RWPE1 (cell line): ENCODE measurements around the gene MARCHF9.

ENCODE experiments used
- CTCF ChIA-PET: fragments of 350-600 bp; sonication (Branson Sonifier 250); formaldehyde crosslinking; extraction: SDS; loops from one replicate; lab custom pipeline; 2021; lab: Yijun Ruan, JAX
- POLR2A ChIA-PET: fragments of 400-600 bp; formaldehyde crosslinking; extraction: SDS; loops from one replicate; lab custom pipeline; 2020; ENCODE audit warnings: antibody characterized with exemption; ENCODE audit not compliant: low non-redundant PET; lab: Yijun Ruan, JAX
- DNase-seq: peaks from one replicate; pipeline ENCODE4 v3.0.0; 2012; ENCODE audit warnings: low spot score
- H3K27ac ChIP-seq: fragments of 450-650 bp; 2 replicates; pipeline ENCODE4 v1.5.1; 2017
- TF ChIP-seq, protein P1 (sequence below): fragments of 450-650 bp; conservative IDR thresholded peaks from 2 replicates; pipeline ENCODE4 v1.5.1; 2017; ENCODE audit warnings: low read depth, mild to moderate bottlenecking

Gene MARCHF9

DNA sequence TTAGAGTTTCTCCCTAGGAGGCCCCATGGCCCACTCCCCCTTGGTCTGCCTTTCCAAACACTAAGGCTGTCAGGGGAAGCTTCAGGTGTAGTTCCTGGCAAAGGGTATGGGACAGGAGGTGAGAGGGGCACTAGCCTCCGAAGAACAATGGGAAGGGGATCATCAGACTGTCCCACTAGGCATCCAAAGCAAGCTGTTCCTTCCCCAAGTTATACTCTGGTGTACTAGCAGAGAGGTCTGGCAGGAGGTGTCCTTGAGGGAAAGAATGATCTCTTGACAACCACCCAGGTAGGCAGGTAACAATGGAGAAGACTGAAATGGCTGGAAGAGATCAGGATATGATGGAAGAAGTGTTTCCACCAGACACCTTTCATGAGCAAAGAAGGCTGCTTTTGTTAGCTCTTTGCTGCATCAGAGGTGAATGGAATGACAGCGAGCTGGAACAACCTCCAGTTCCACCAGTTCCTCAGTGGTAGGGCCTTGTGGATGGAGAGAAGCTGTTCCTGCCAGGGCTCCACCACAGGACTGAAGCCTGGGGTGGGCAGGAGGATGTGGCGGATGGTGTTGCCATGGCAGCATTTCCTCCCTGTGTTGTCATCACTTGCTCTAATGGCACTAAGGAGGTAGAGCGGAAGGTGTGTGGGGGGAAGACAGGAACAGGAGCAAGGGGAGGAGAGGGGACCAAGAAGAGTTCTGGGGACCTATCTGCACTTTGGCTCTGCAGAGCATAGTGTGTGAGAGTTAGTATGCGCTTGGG is 14.1 kb upstream of the MARCHF9 start:
- CTCF ChIA-PET, result interaction anchor here (0.5 to 0.7 kb wide), 4 partner anchors 14 to 55 kb away, joined by 3 read pairs; no protein-coding TSS in a partner anchor
- no peak overlapping the region for H3K27ac ChIP-seq
- no peak for DNase-seq
- TF ChIP-seq, protein P1, sequence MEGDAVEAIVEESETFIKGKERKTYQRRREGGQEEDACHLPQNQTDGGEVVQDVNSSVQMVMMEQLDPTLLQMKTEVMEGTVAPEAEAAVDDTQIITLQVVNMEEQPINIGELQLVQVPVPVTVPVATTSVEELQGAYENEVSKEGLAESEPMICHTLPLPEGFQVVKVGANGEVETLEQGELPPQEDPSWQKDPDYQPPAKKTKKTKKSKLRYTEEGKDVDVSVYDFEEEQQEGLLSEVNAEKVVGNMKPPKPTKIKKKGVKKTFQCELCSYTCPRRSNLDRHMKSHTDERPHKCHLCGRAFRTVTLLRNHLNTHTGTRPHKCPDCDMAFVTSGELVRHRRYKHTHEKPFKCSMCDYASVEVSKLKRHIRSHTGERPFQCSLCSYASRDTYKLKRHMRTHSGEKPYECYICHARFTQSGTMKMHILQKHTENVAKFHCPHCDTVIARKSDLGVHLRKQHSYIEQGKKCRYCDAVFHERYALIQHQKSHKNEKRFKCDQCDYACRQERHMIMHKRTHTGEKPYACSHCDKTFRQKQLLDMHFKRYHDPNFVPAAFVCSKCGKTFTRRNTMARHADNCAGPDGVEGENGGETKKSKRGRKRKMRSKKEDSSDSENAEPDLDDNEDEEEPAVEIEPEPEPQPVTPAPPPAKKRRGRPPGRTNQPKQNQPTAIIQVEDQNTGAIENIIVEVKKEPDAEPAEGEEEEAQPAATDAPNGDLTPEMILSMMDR, result no peak
- POLR2A ChIA-PET, result no interaction called here

DNA sequence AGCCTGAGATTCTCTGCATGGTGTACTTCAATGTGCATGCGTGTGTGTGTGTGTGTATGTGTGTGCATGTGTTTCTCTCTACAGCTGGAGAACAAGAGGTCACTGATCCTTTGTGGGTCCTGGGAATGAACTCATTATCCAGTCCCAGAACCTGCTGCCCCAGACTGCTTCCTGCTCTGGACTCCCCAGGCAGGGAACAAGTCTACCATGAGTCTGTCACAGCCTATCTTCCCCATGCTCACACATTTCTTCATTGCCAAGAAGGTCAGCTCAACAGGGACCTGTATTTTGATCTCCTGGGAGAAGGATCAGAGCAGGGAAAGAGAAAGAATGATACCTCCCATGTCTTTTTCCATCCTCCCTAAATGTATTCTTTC is 13.5 kb upstream of the MARCHF9 start:
- POLR2A ChIA-PET, result interaction anchor here (0.6 kb wide), 1 partner anchor 52 kb away, joined by 3 read pairs; no protein-coding TSS in a partner anchor
- DNase-seq, result no peak
- CTCF ChIA-PET, result no interaction called here
- TF ChIP-seq, protein P1, result no peak
- H3K27ac ChIP-seq, result no peak overlapping the region

DNA sequence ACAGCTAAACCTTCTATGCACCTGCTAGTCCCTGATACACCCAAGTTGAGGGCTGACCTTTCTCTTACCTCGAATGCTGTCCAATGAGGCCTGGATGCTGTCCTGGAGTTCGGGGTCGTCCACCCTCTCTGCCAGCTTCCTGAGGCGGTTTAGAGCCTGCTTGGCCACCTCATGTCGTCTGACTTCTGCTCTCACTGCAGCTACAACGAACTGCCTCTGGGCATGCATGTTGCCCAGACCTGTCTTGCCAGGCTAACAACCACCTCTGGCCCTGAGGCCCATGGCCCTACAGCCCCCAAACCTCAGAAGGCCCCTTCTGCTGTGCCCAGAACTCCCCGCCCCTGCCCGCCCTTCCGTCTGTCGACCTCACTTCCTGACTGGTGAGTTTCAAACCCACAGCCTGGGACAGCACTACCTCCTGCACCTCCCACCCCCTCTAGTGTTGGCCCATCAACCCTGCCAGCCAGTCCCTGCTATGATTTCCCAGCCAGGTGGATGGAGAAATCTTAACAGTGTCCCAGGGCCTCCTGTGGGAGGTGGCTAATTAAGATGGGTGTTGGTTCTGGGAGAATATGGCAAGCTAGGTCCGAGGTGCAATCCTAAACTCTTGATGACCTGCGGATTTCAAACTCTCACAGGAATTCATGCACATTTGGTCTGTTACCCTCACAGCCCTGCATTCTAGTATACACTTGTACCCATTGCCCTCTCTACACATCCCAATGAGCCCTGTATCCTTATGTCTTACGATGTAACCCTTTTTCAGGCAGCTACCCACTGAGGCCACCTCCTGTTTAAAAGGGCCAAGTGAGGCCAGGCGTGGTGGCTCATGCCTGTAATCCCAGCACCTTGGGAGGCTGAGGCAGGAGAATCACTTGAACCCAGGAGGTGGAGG is 12.8 kb upstream of the MARCHF9 start:
- CTCF ChIA-PET, result interaction anchor here (0.7 kb wide), 1 partner anchor 185 kb away, joined by 3 read pairs; no protein-coding TSS in a partner anchor
- no peak for DNase-seq
- TF ChIP-seq, protein P1, result no peak
- H3K27ac ChIP-seq, result no peak overlapping the region
- POLR2A ChIA-PET, result interaction anchor here (0.5 to 0.6 kb wide), 2 partner anchors 51 to 219 kb away, joined by 3 read pairs; no protein-coding TSS in a partner anchor

DNA sequence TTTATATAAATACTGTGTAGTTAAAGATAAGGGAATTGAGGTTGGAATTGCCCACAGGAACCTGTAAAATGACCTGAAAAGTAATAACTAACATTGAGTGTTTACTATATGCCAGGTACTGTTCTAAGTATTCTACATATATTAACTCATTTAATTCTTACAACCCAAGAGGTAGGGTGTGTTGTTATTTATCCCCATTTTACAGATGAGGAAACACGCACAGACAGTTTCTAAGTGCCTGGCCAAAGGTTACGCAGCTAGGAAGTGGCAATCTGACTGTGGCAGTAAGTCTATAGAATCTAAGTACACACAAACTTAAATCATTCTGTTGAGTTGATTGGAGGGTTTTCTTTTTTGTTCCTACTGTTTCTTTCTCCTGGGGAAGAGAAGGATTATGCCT is 11.1 kb upstream of the MARCHF9 start:
- ChIA-PET POLR2A (no interaction called here), CTCF (interaction anchor here (0.7 to 2.5 kb wide), 2 partner anchors 18 to 43 kb away, joined by 4 to 14 read pairs; no protein-coding TSS in a partner anchor)
- no peak overlapping the region for H3K27ac ChIP-seq
- DNase-seq, result no peak
- TF ChIP-seq, protein P1, result no peak

DNA sequence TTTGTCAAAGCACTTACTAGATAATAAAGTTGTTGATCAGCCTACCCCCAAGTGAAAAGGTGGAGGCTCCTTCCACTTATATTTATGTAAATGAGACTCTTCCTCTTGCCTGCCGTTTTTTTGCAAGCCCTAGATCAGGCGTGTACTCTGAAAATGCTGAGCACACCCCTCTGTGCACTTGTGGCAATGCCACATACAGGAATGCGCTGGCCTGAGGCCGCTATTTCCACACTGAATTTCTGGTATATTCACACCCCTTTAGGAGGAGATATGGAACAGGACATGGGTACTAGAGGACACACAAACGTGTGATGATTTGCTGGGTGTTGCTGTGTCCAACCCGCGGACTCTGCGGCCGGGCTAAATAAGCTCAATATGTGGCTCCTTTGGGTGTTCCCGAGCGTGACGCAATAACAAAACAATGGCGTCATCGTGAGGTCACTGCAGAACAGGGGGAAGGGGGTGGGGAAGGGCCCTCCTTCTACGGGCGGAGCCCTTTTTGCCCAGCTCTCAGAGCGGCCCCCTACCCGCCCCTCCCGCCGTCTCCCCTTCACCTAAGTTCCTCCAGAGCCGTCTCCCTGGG is 10.6 kb upstream of the MARCHF9 start:
- peak overlapping the region; percentile 92 for H3K27ac ChIP-seq
- POLR2A ChIA-PET, result interaction anchor here (0.5 to 0.7 kb wide), 3 partner anchors 89 to 226 kb away, joined by 5 read pairs; no protein-coding TSS in a partner anchor
- CTCF ChIA-PET, result interaction anchor here (0.7 to 2.5 kb wide), 3 partner anchors 18 to 56 kb away, joined by 3 to 14 read pairs (median 4); no protein-coding TSS in a partner anchor
- TF ChIP-seq, protein P1, result no peak
- DNase-seq, result peak; percentile 88
